Caco-2 (cell line): Measurements from ENCODE around the gene KIAA1755. TPM values are rescaled to one million over a fixed set of nuclear protein-coding genes. Genes with fewer than 3 reads are reported as not detected.

Experiments used
- BruUV-seq: library from RNA; stranded (reverse); fragments of 400-500 nt; replicated peaks from 2 replicates; lab custom pipeline; 2021; lab: Mats Ljungman, UMichigan
- CTCF ChIA-PET: fragments of 300-600 bp; sonication (Branson Sonifier 250); formaldehyde crosslinking; loops from one replicate; lab custom pipeline; 2022; ENCODE audit warnings: antibody characterized with exemption; lab: Charles Lee
- POLR2A ChIA-PET: fragments of 300-600 bp; sonication (Branson Sonifier 250); formaldehyde crosslinking; loops from one replicate; lab custom pipeline; 2022; ENCODE audit warnings: antibody characterized with exemption; lab: Charles Lee
- DNase-seq, 2 experiments: peaks; one replicate each; pipeline versions ENCODE4 v3.0.0 to v3.0.0-alpha.2; 2020 to 2022
- H3K27me3 ChIP-seq: replicated peaks from 2 replicates; pipeline ENCODE4 v1.6.0; 2011; ENCODE audit warnings: low read length; ENCODE audit not compliant: control insufficient read depth, insufficient read depth
- H3K36me3 ChIP-seq: 2 replicates; pipeline ENCODE4 v1.5.1; 2011; ENCODE audit warnings: low read length; ENCODE audit not compliant: control insufficient read depth, insufficient read depth
- H3K4me1 ChIP-seq: fragments of 250-450 bp; sonication (Bioruptor Pico); 2 replicates; pipeline ENCODE4 v1.5.1; 2020; ENCODE audit warnings: mild to moderate bottlenecking
- H3K4me3 ChIP-seq: 2 replicates; pipeline ENCODE4 v1.5.1; 2011; ENCODE audit warnings: low read depth, mild to moderate bottlenecking, control low read depth, low read length
- H3K9me3 ChIP-seq: fragments of 250-450 bp; sonication (Bioruptor Pico); 2 replicates; pipeline ENCODE4 v1.5.1; 2020; ENCODE audit warnings: mild to moderate bottlenecking, moderate library complexity
- H3K27ac Mint-ChIP-seq: one replicate; pipeline ENCODE4 v1.8.0; 2022; ENCODE audit warnings: mixed read lengths; ENCODE audit not compliant: unreplicated experiment
- H3K27me3 Mint-ChIP-seq: one replicate; pipeline ENCODE4 v1.8.0; 2022; ENCODE audit warnings: mixed read lengths; ENCODE audit not compliant: insufficient read depth, unreplicated experiment
- H3K36me3 Mint-ChIP-seq: one replicate; pipeline ENCODE4 v1.8.0; 2022; ENCODE audit warnings: mild to moderate bottlenecking, mixed read lengths; ENCODE audit not compliant: insufficient read depth, unreplicated experiment
- H3K4me1 Mint-ChIP-seq: one replicate; pipeline ENCODE4 v1.8.0; 2022; ENCODE audit warnings: low read depth, mixed read lengths; ENCODE audit not compliant: unreplicated experiment
- H3K4me3 Mint-ChIP-seq: one replicate; pipeline ENCODE4 v1.8.0; 2022; ENCODE audit warnings: mild to moderate bottlenecking, moderate library complexity, mixed read lengths; ENCODE audit not compliant: unreplicated experiment
- H3K9me3 Mint-ChIP-seq: one replicate; pipeline ENCODE4 v1.8.0; 2022; ENCODE audit warnings: mixed read lengths; ENCODE audit not compliant: unreplicated experiment
- CTCF ChIP-seq, 2 experiments: fragments of 200-600 bp in 1 of 2; IDR thresholded peaks; 1 replicate in 1 of 2; 2 replicates in 1 of 2; pipeline versions ENCODE4 v1.5.1 to v1.8.0; 2011 to 2022; ENCODE audit warnings: antibody characterized with exemption in 1 of 2, control low read depth in 1 of 2, inconsistent platforms in 1 of 2, low read depth in 1 of 2, low read length in 1 of 2, mild to moderate bottlenecking in 1 of 2, moderate library complexity in 1 of 2; ENCODE audit not compliant: insufficient read depth in 1 of 2, severe bottlenecking in 1 of 2, unreplicated experiment in 1 of 2
- intact Hi-C: fragments of 100-400 bp; cut with micrococcal nuclease; formaldehyde crosslinking; loops from one replicate; pipeline ENCODE4 v1.10.0; 2022; ENCODE audit not compliant: unreplicated experiment
- total RNA-seq: library from RNA; stranded (reverse); gene quantifications from 2 replicates; pipeline ENCODE4 v1.2.3, GENCODE V29; 2022

KIAA1755 gene
- total RNA-seq, 1 experiment from 2014 or later = 0.20 TPM

- Histone ChIP-seq H3K4me3 (no peak overlapping the region), H3K9me3 (peaks cover 8% of the 10 kb centered on the region; the same call in 1 of the 2 replicates), H3K27me3 (no peaks in the 10 kb centered on the region), H3K4me1 (no peaks in the 10 kb centered on the region), H3K36me3 (no peaks in the 10 kb centered on the region)
- intact Hi-C loops = no loop called here
- Mint-ChIP-seq H3K4me1 (no peaks in the 10 kb centered on the region), H3K9me3 (no peaks in the 10 kb centered on the region), H3K4me3 (no peak overlapping the region), H3K36me3 (no peaks in the 10 kb centered on the region), H3K27me3 (peaks cover 12% of the 10 kb centered on the region), H3K27ac (no peak overlapping the region)
- no peak for TF ChIP-seq CTCF (IDR thresholded peaks at IDR 0.05; ENCODE audit: insufficient read depth in 1 of 2, low read depth in 1 of 2, low read length in 1 of 2, severe bottlenecking in 1 of 2, unreplicated experiment in 1 of 2)
- POLR2A ChIA-PET = no interaction called here
- BruUV-seq = no TSS peak
- DNase-seq = no peak
- CTCF ChIA-PET = interaction anchor here (0.7 to 1.1 kb wide), 4 partner anchors 10 to 31 kb away, joined by 3 read pairs; no protein-coding TSS in a partner anchor
These were observed 47.0 kb upstream of the KIAA1755 start for GRCh38 chr20:38307371-38308046.

GRCh38 chr20:38306379-38306778, 45.8 kb upstream of the KIAA1755 start:
- H3K4me3 ChIP-seq = no peak overlapping the region
- POLR2A ChIA-PET = no interaction called here
- H3K4me1 Mint-ChIP-seq = no peaks in the 10 kb centered on the region
- TF ChIP-seq CTCF (IDR thresholded peaks at IDR 0.05; ENCODE audit: insufficient read depth in 1 of 2, low read depth in 1 of 2, low read length in 1 of 2, severe bottlenecking in 1 of 2, unreplicated experiment in 1 of 2) = no peak
- no peaks in the 10 kb centered on the region for H3K36me3 ChIP-seq
- H3K9me3 Mint-ChIP-seq = no peaks in the 10 kb centered on the region
- CTCF ChIA-PET = no interaction called here
- no peaks in the 10 kb centered on the region for H3K27me3 ChIP-seq
- no peaks in the 10 kb centered on the region for H3K4me1 ChIP-seq
- H3K36me3 Mint-ChIP-seq = no peaks in the 10 kb centered on the region
- no peak overlapping the region for H3K27ac Mint-ChIP-seq
- peaks cover 8% of the 10 kb centered on the region; the same call in 1 of the 2 replicates for H3K9me3 ChIP-seq
- H3K27me3 Mint-ChIP-seq = peaks cover 12% of the 10 kb centered on the region
- no TSS peak for BruUV-seq
- intact Hi-C loops = no loop called here
- no peak overlapping the region for H3K4me3 Mint-ChIP-seq
- DNase-seq = no peak

GRCh38 chr20:38305541-38305940, 45.0 kb upstream of the KIAA1755 start:
- Mint-ChIP-seq H3K27ac (no peak overlapping the region), H3K36me3 (no peaks in the 10 kb centered on the region), H3K9me3 (no peaks in the 10 kb centered on the region), H3K27me3 (peaks cover 8% of the 10 kb centered on the region), H3K4me3 (no peak overlapping the region), H3K4me1 (no peaks in the 10 kb centered on the region)
- BruUV-seq = no TSS peak
- DNase-seq = no peak
- Histone ChIP-seq H3K36me3 (no peaks in the 10 kb centered on the region), H3K27me3 (no peaks in the 10 kb centered on the region), H3K9me3 (peaks cover 8% of the 10 kb centered on the region; the same call in 1 of the 2 replicates), H3K4me1 (no peaks in the 10 kb centered on the region), H3K4me3 (no peak overlapping the region)
- CTCF ChIA-PET = interaction anchor here (0.6 to 1.5 kb wide), 8 partner anchors 10 to 543 kb away, joined by 3 to 9 read pairs (median 4); no protein-coding TSS in a partner anchor
- no peak for TF ChIP-seq CTCF (IDR thresholded peaks at IDR 0.05; ENCODE audit: insufficient read depth in 1 of 2, low read depth in 1 of 2, low read length in 1 of 2, severe bottlenecking in 1 of 2, unreplicated experiment in 1 of 2)
- POLR2A ChIA-PET = no interaction called here
- intact Hi-C loops = no loop called here
